Measurements from ENCODE around the gene ID3. TPM values are rescaled to one million over a fixed set of nuclear protein-coding genes. Genes with fewer than 3 reads are reported as not detected.

Gene ID3
- total and polyA plus RNA-seq, 9 of the 15 experiments (the other 6 are each of a cell fraction or from before 2014, with no cell fraction given): 6.8 to 59.8 (median 23.5) TPM

DNA sequence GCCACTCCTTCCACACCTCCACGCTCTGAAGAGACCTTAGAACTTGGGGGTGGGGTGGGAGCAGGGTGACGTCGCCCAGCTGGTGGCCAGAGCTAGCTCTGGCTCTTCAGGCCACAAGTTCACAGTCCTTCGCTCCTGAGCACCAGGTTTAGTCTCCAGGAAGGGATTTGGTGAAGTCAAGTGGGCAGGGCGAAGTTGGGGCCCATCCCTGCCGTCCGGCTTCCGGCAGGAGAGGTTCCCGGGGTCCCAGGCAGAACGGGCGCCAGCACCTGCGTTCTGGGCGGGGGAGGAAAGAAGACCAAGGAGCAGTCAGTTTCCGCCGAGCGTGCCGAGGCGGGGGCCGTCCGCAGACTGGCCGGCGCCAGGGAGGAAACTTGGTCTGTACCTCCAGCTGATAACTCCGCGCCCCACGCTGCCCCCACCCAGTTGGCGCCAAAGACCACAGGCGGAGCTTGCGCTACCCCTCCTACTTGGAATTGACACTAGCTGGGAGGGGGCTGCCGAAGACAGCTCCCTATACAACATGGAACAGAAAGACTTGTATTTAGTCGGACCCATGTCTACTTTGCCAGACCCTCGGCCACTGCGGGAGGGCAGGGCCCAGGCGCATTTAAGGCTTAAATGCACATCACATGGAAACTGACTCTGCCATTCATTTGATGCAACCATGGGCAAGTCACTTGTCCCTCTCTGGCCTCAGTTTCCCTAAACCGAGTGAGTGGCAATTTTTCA lies 995 bp downstream of the ID3 start (continued):
- TF ChIP-seq ATF1 (CRISPR knock-in tag; IDR thresholded peaks at IDR 0.05): no peak
- peak; percentile 82 for TF ChIP-seq ATF1 (tag; IDR thresholded peaks at IDR 0.05)
- TF ChIP-seq ZBTB49 (CRISPR knock-in tag; IDR thresholded peaks at IDR 0.05; ENCODE audit: borderline replicate concordance): no peak
- TF ChIP-seq MGA (IDR thresholded peaks at IDR 0.05): peak; percentile 58
- no peak; the same call in none of the 2 replicates for TF ChIP-seq SMARCE1 (IDR thresholded peaks at IDR 0.05)
- no peak for TF ChIP-seq THRAP3 (IDR thresholded peaks at IDR 0.05; ENCODE audit: borderline replicate concordance)
- TF ChIP-seq HMBOX1 (IDR thresholded peaks at IDR 0.05): peak; percentile 52; the same call in 1 of the 2 replicates
- TF ChIP-seq ZNF696 (CRISPR knock-in tag; conservative IDR thresholded peaks at IDR 0.05): no peak
- TF ChIP-seq MECOM (CRISPR knock-in tag; IDR thresholded peaks at IDR 0.05): peak; percentile 53; the same call in 1 of the 2 replicates
- no peak for TF ChIP-seq STAT5B (CRISPR knock-in tag; IDR thresholded peaks at IDR 0.05)
- TF ChIP-seq, protein P1, sequence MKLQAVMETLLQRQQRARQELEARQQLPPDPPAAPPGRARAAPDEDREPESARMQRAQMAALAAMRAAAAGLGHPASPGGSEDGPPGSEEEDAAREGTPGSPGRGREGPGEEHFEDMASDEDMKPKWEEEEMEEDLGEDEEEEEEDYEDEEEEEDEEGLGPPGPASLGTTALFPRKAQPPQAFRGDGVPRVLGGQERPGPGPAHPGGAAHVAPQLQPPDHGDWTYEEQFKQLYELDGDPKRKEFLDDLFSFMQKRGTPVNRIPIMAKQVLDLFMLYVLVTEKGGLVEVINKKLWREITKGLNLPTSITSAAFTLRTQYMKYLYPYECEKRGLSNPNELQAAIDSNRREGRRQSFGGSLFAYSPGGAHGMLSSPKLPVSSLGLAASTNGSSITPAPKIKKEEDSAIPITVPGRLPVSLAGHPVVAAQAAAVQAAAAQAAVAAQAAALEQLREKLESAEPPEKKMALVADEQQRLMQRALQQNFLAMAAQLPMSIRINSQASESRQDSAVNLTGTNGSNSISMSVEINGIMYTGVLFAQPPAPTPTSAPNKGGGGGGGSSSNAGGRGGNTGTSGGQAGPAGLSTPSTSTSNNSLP (IDR thresholded peaks at IDR 0.05; ENCODE audit: borderline replicate concordance, low read depth, low read length): no peak
